ENCODE measurements around the gene SPRED1.

The SPRED1 gene

DNA sequence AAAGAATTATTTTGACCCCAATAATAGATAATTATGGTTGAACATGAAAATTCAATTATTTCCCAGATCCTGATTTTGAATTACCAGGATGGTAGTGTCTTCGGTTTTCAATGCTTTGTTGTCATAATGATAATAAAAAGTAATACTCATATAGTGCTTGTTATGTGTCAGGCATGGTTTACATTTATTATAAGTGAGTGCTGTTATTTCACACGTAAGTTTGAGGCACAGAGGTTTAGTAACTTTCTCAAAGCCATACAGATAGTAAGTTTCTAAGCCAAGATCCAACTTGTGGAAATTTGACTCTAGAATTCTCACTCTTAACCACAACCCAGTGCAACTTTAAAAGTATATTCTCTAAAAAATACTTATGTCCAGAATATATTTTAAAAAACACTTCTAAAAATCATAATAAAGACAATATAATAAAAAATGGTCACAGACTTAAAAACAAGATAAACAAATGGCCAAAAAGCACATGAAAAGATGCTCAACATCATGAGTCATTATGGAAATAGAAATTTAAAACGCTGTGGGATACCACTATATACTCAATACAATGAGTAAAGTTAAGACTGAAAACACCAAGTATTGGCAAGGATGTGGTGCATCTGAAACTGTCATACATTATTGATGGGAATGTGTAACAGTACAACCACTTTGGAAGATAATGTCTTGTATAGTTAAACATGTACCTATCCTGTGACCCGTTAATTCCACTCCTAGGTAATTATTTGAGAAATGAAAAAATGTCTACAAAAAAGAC is 45.2 kb downstream of the SPRED1 start:
- H3K27me3 ChIP-seq (ENCODE audit: control insufficient read depth, insufficient read depth, low read length): no peaks in the 10 kb centered on the region
- no peaks in the 10 kb centered on the region for H3K36me3 ChIP-seq (ENCODE audit: control insufficient read depth, insufficient read depth, low read length)
- H3K4me1 ChIP-seq (ENCODE audit: control insufficient read depth, insufficient read depth, low read length): peaks cover 2% of the 10 kb centered on the region
- no peak overlapping the region for H3K4me3 ChIP-seq (ENCODE audit: low read depth, low read length)
- no peaks in the 10 kb centered on the region for H3K9me3 ChIP-seq (ENCODE audit: control insufficient read depth, insufficient read depth, low read length)
- H3K9ac ChIP-seq (ENCODE audit: low read depth, low read length): no peak overlapping the region

GRCh38 chr15:38299216-38299615 is 46.6 kb downstream of the SPRED1 start:
- no peaks in the 10 kb centered on the region for H3K9me3 ChIP-seq (ENCODE audit: control insufficient read depth, insufficient read depth, low read length)
- H3K4me1 ChIP-seq (ENCODE audit: control insufficient read depth, insufficient read depth, low read length): peaks cover 2% of the 10 kb centered on the region
- no peak overlapping the region for H3K9ac ChIP-seq (ENCODE audit: low read depth, low read length)
- H3K4me3 ChIP-seq (ENCODE audit: low read depth, low read length): no peak overlapping the region
- no peaks in the 10 kb centered on the region for H3K27me3 ChIP-seq (ENCODE audit: control insufficient read depth, insufficient read depth, low read length)
- H3K36me3 ChIP-seq (ENCODE audit: control insufficient read depth, insufficient read depth, low read length): no peaks in the 10 kb centered on the region

DNA sequence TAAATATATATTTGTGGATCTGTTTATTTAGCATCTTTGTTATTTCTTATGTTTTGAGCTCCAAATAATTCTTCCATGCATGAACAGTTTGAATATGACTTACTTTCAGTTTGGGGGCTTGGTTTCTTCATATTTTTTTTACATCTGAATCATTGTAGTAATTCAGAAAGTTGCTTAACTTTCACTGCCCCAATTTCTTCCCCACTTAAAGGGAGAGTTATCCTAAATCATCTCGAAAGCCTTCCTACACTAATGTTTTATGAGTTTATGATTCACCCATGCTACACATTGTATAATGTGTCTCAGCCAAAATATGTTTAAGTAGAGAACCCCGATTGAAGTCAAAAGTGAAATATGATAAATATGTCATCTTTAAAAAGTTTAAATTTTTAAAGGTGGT is 47.8 kb downstream of the SPRED1 start:
- Histone ChIP-seq H3K9ac (ENCODE audit: low read depth, low read length) (no peak overlapping the region), H3K27me3 (ENCODE audit: control insufficient read depth, insufficient read depth, low read length) (no peaks in the 10 kb centered on the region), H3K36me3 (ENCODE audit: control insufficient read depth, insufficient read depth, low read length) (no peaks in the 10 kb centered on the region), H3K4me1 (ENCODE audit: control insufficient read depth, insufficient read depth, low read length) (peaks cover 2% of the 10 kb centered on the region), H3K4me3 (ENCODE audit: low read depth, low read length) (no peak overlapping the region), H3K9me3 (ENCODE audit: control insufficient read depth, insufficient read depth, low read length) (no peaks in the 10 kb centered on the region)

DNA sequence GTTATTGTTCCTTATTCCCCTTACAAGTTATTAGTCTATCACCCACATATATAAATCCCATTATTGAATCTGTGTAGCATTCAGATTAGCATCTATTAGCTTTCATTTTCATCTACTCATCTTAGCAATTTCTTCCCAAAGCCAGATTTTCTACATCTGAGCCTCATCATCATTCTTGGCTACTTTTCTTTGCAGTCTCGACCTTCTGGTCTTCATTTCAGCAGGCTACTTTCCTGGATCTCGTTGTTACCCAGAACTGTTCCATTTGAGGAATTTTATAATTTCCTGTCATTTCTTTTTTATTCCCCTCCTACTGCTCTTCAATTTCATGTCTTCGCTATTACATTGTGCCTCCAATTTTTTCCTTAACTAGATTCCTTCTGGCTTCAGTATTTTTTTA is 51.8 kb downstream of the SPRED1 start:
- H3K9me3 ChIP-seq (ENCODE audit: control insufficient read depth, insufficient read depth, low read length): no peaks in the 10 kb centered on the region
- no peaks in the 10 kb centered on the region for H3K4me1 ChIP-seq (ENCODE audit: control insufficient read depth, insufficient read depth, low read length)
- no peak overlapping the region for H3K9ac ChIP-seq (ENCODE audit: low read depth, low read length)
- no peaks in the 10 kb centered on the region for H3K36me3 ChIP-seq (ENCODE audit: control insufficient read depth, insufficient read depth, low read length)
- H3K27me3 ChIP-seq (ENCODE audit: control insufficient read depth, insufficient read depth, low read length): no peaks in the 10 kb centered on the region
- no peak overlapping the region for H3K4me3 ChIP-seq (ENCODE audit: low read depth, low read length)

GRCh38 chr15:38307251-38307650 is 54.6 kb downstream of the SPRED1 start:
- no peak overlapping the region for H3K9ac ChIP-seq (ENCODE audit: low read depth, low read length)
- no peaks in the 10 kb centered on the region for H3K9me3 ChIP-seq (ENCODE audit: control insufficient read depth, insufficient read depth, low read length)
- no peaks in the 10 kb centered on the region for H3K4me1 ChIP-seq (ENCODE audit: control insufficient read depth, insufficient read depth, low read length)
- no peaks in the 10 kb centered on the region for H3K27me3 ChIP-seq (ENCODE audit: control insufficient read depth, insufficient read depth, low read length)
- H3K4me3 ChIP-seq (ENCODE audit: low read depth, low read length): no peak overlapping the region
- H3K36me3 ChIP-seq (ENCODE audit: control insufficient read depth, insufficient read depth, low read length): no peaks in the 10 kb centered on the region

GRCh38 chr15:38307861-38308641 is 55.4 kb downstream of the SPRED1 start:
- Histone ChIP-seq H3K9me3 (ENCODE audit: control insufficient read depth, insufficient read depth, low read length) (no peaks in the 10 kb centered on the region), H3K36me3 (ENCODE audit: control insufficient read depth, insufficient read depth, low read length) (no peaks in the 10 kb centered on the region), H3K4me3 (ENCODE audit: low read depth, low read length) (no peak overlapping the region), H3K27me3 (ENCODE audit: control insufficient read depth, insufficient read depth, low read length) (no peaks in the 10 kb centered on the region), H3K4me1 (ENCODE audit: control insufficient read depth, insufficient read depth, low read length) (no peaks in the 10 kb centered on the region), H3K9ac (ENCODE audit: low read depth, low read length) (no peak overlapping the region)

DNA sequence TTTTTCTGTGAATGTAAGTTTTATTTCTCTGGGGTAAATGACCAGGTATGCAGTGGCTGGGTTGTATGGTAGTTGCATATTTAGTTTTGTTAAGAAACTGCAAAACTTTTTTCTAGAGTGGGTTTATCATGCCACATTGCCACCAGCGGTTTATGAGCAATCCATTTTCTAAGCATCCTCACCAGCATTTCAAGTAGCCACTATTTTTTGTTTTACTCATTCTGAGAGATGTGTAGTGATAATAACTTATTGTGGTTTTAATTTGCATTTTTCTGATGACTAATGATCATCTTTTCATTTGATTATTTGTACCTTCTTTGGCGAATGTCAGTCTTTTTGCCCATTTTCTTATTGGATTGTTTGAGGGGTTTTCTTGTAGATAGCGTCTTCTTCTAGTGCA is 56.2 kb downstream of the SPRED1 start:
- no peak overlapping the region for H3K9ac ChIP-seq (ENCODE audit: low read depth, low read length)

GRCh38 chr15:38312190-38312589 is 59.6 kb downstream of the SPRED1 start:
- no peak overlapping the region for H3K9ac ChIP-seq (ENCODE audit: low read depth, low read length)
- no peaks in the 10 kb centered on the region for H3K9me3 ChIP-seq (ENCODE audit: control insufficient read depth, insufficient read depth, low read length)
- H3K4me3 ChIP-seq (ENCODE audit: low read depth, low read length): no peak overlapping the region
- no peaks in the 10 kb centered on the region for H3K27me3 ChIP-seq (ENCODE audit: control insufficient read depth, insufficient read depth, low read length)
- no peaks in the 10 kb centered on the region for H3K4me1 ChIP-seq (ENCODE audit: control insufficient read depth, insufficient read depth, low read length)
- no peaks in the 10 kb centered on the region for H3K36me3 ChIP-seq (ENCODE audit: control insufficient read depth, insufficient read depth, low read length)

More for the DNA sequence above, 56.2 kb downstream of the SPRED1 start:
- Histone ChIP-seq H3K36me3 (ENCODE audit: control insufficient read depth, insufficient read depth, low read length) (no peaks in the 10 kb centered on the region), H3K4me1 (ENCODE audit: control insufficient read depth, insufficient read depth, low read length) (no peaks in the 10 kb centered on the region), H3K4me3 (ENCODE audit: low read depth, low read length) (no peak overlapping the region), H3K27me3 (ENCODE audit: control insufficient read depth, insufficient read depth, low read length) (no peaks in the 10 kb centered on the region), H3K9me3 (ENCODE audit: control insufficient read depth, insufficient read depth, low read length) (no peaks in the 10 kb centered on the region)

GRCh38 chr15:38316311-38316710 is 63.7 kb downstream of the SPRED1 start:
- Histone ChIP-seq H3K4me1 (ENCODE audit: control insufficient read depth, insufficient read depth, low read length) (no peaks in the 10 kb centered on the region), H3K4me3 (ENCODE audit: low read depth, low read length) (no peak overlapping the region), H3K36me3 (ENCODE audit: control insufficient read depth, insufficient read depth, low read length) (no peaks in the 10 kb centered on the region), H3K9me3 (ENCODE audit: control insufficient read depth, insufficient read depth, low read length) (no peaks in the 10 kb centered on the region), H3K9ac (ENCODE audit: low read depth, low read length) (no peak overlapping the region), H3K27me3 (ENCODE audit: control insufficient read depth, insufficient read depth, low read length) (no peaks in the 10 kb centered on the region)

DNA sequence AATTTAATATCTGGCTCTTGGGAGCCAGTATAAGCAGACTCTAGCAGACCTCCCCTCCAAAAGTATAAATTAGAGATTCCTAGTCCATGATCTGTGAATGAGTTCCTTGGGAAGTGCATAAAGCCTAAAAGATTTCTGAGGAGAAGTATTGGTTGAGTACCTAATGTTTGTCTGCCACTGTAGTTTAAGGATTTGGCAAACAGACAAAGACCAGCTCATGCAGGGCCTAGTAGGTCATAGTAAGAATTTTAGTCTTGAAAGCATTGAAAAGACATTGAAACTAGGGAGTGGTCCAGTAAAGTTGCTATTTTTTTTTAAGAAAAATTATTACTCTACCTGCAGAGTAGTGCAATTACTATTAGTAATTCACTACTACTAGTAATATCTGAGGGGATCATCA is 67.5 kb downstream of the SPRED1 start:
- H3K9ac ChIP-seq (ENCODE audit: low read depth, low read length): no peak overlapping the region
- no peaks in the 10 kb centered on the region for H3K4me1 ChIP-seq (ENCODE audit: control insufficient read depth, insufficient read depth, low read length)
- H3K36me3 ChIP-seq (ENCODE audit: control insufficient read depth, insufficient read depth, low read length): no peaks in the 10 kb centered on the region
- no peak overlapping the region for H3K4me3 ChIP-seq (ENCODE audit: low read depth, low read length)
- H3K9me3 ChIP-seq (ENCODE audit: control insufficient read depth, insufficient read depth, low read length): no peaks in the 10 kb centered on the region
- H3K27me3 ChIP-seq (ENCODE audit: control insufficient read depth, insufficient read depth, low read length): no peaks in the 10 kb centered on the region

GRCh38 chr15:38320866-38321265 is 68.2 kb downstream of the SPRED1 start:
- H3K4me3 ChIP-seq (ENCODE audit: low read depth, low read length): no peak overlapping the region
- no peaks in the 10 kb centered on the region for H3K27me3 ChIP-seq (ENCODE audit: control insufficient read depth, insufficient read depth, low read length)
- H3K9me3 ChIP-seq (ENCODE audit: control insufficient read depth, insufficient read depth, low read length): no peaks in the 10 kb centered on the region
- H3K9ac ChIP-seq (ENCODE audit: low read depth, low read length): no peak overlapping the region
- no peaks in the 10 kb centered on the region for H3K36me3 ChIP-seq (ENCODE audit: control insufficient read depth, insufficient read depth, low read length)
- no peaks in the 10 kb centered on the region for H3K4me1 ChIP-seq (ENCODE audit: control insufficient read depth, insufficient read depth, low read length)

- H3K4me1 ChIP-seq (ENCODE audit: control insufficient read depth, insufficient read depth, low read length): no peaks in the 10 kb centered on the region
- H3K9me3 ChIP-seq (ENCODE audit: control insufficient read depth, insufficient read depth, low read length): no peaks in the 10 kb centered on the region
- no peaks in the 10 kb centered on the region for H3K36me3 ChIP-seq (ENCODE audit: control insufficient read depth, insufficient read depth, low read length)
- H3K27me3 ChIP-seq (ENCODE audit: control insufficient read depth, insufficient read depth, low read length): no peaks in the 10 kb centered on the region
- H3K4me3 ChIP-seq (ENCODE audit: low read depth, low read length): no peak overlapping the region
- no peak overlapping the region for H3K9ac ChIP-seq (ENCODE audit: low read depth, low read length)
Observed at GRCh38 chr15:38323895-38324294, 71.3 kb downstream of the SPRED1 start.

Measured in iPS-15b (cell line).